Ovary (tissue), 9 donors: ENCODE data around the gene DRC1. TPM values are rescaled to one million over a fixed set of nuclear protein-coding genes. Genes with fewer than 3 reads are reported as not detected.

Experiments
- DNase-seq, 5 donors: peaks; one replicate each; pipeline ENCODE4 v3.0.0-alpha.2; 2019 to 2020
- H3K27ac ChIP-seq, 2 donors: fragments of 200-600 bp; one replicate each; pipeline versions ENCODE4 v1.5.1 to v1.8.0; 2019 to 2022
- H3K27me3 ChIP-seq: fragments of 200-600 bp; one replicate; pipeline ENCODE4 v1.8.0; 2022
- H3K36me3 ChIP-seq: fragments of 200-600 bp; sonication (generic); one replicate; pipeline ENCODE4 v1.5.1; 2019
- H3K4me1 ChIP-seq: one replicate; pipeline ENCODE4 v1.8.1; 2013; ENCODE audit warnings: mild to moderate bottlenecking, moderate library complexity; ENCODE audit not compliant: insufficient read depth
- H3K4me3 ChIP-seq: fragments of 200-600 bp; sonication (generic); one replicate; pipeline ENCODE4 v1.5.1; 2017
- H3K9me3 ChIP-seq, 2 donors: fragments of 200-600 bp in 1 of 2; sonication (generic) in 1 of 2; one replicate each; pipeline versions ENCODE4 v1.5.1 to v1.8.1; 2013 to 2019; ENCODE audit warnings: mild to moderate bottlenecking in 1 of 2, moderate library complexity in 1 of 2
- CTCF ChIP-seq, 3 donors: fragments of 450-650 bp in 2 of 3; fragments of 200-600 bp in 1 of 3; IDR thresholded peaks; one replicate each; pipeline versions ENCODE4 v1.5.1 to v1.8.0; 2016 to 2022; ENCODE audit warnings: antibody characterized with exemption in 3 of 3, mild to moderate bottlenecking in 1 of 3
- EP300 ChIP-seq: sonication (generic); formaldehyde crosslinking; IDR thresholded peaks from one replicate; pipeline ENCODE4 v1.6.1; 2017; ENCODE audit warnings: antibody characterized with exemption
- POLR2A ChIP-seq: fragments of 450-650 bp; IDR thresholded peaks from one replicate; pipeline ENCODE4 v1.6.1; 2017; ENCODE audit warnings: antibody characterized with exemption, mild to moderate bottlenecking, moderate library complexity
- WGBS, 3 donors: extraction: QIAGEN DNeasy Blood & Tissue Kit in 1 of 3; methylation state at CpG; one replicate each; pipeline versions ENCODE4 v1.1.5 to v1.1.7; 2013 to 2017; 5-methylcytosine and 5-hydroxymethylcytosine counted together
- intact Hi-C, 4 donors: fragments of 100-400 bp; cut with DNase I; formaldehyde crosslinking; loops; one replicate each; pipeline versions ENCODE4 v1.11.0 to v1.15.1; 2022 to 2023
- polyA plus RNA-seq, 2 donors: library from polyadenylated mRNA; stranded (reverse); fragments of 200-250 nt in 1 of 2; fragments of 350-450 nt in 1 of 2; fragmentation: Illumina TruSeq in 1 of 2; extraction: RNeasy Lipid Tissue Mini Kit (QIAGEN cat#74804) in 1 of 2; gene quantifications; one replicate each; pipeline ENCODE4 v1.2.3, GENCODE V29; 2013 to 2014
- total RNA-seq, 7 donors: library from RNA; depleted of rRNA in 2 of 7; stranded (reverse); fragments of >200 nt in 2 of 7; fragmentation: NEBNext Ultra II Directional in 3 of 7; extraction: Animal tissue kit (Norgen Biotek cat#: 25700) in 3 of 7; gene quantifications; one replicate each; pipeline versions ENCODE4 v1.1.0 to v1.2.4, GENCODE V29; 2016 to 2023
- donor health status: DM: no; HTN: no; CAD: no; lungs with moderate emphysema.
- donor health status: DM: no; HTN: no; CAD: no.
- donor health status: Bipolar disorder and iron deficiency.
- donor health status: DM: yes; HTN: yes; CAD: no.
- donor health status: DM: no; HTN: no; CAD: no.
- donor health status: DM: yes; HTN: yes; CAD: no.

Gene DRC1
- total and polyA plus RNA-seq, 9 donors = 0.05 to 11.8 (median 1.2) TPM; not detected in 3

DNA sequence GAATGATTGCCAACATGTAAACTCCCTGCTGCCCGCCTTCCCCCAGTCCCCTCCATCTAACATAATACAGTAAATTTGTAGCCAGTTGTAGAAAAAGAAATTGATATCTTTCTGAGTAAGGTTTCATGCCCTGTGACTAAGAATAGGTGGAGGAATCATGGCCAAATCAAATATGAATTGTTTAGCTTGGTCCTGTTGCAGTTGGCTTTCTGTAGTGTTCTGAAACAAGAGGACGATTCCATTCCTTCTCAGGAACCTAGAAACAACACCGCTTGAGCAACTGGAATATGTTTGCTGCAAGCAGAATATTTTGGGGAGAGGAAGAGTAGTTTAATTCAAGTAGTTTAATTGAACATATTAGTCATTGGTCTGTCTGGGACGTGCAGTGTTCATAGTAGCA, 7.0 kb upstream of the DRC1 start:
- no peaks in the 10 kb centered on the region for H3K4me1 ChIP-seq

GRCh38 chr2:26395394-26395793, 6.3 kb upstream of the DRC1 start:
- Histone ChIP-seq H3K36me3 (no peaks in the 10 kb centered on the region), H3K27ac (no peak overlapping the region), H3K9me3 (no peaks in the 10 kb centered on the region), H3K4me3 (no peak overlapping the region), H3K4me1 (no peaks in the 10 kb centered on the region), H3K27me3 (no peaks in the 10 kb centered on the region)
- intact Hi-C loops = no loop called here
- 60 to 68% (median 65%) methylated on average over 4 of the region's 4 CpGs for WGBS, 3 donors
- TF ChIP-seq EP300 (no peak), POLR2A (no peak), CTCF (IDR thresholded peaks at IDR 0.05) (no peak)
- DNase-seq = no peak

More for the DNA sequence above, 7.0 kb upstream of the DRC1 start:
- TF ChIP-seq EP300 = no peak
- TF ChIP-seq POLR2A = no peak
- no peak for TF ChIP-seq CTCF (IDR thresholded peaks at IDR 0.05)
- H3K36me3 ChIP-seq = no peaks in the 10 kb centered on the region
- no peaks in the 10 kb centered on the region for H3K9me3 ChIP-seq
- no peak overlapping the region for H3K4me3 ChIP-seq
- intact Hi-C loops = no loop called here
- H3K27ac ChIP-seq = no peak overlapping the region
- no peaks in the 10 kb centered on the region for H3K27me3 ChIP-seq
- DNase-seq = no peak
- WGBS, 3 donors = 80 to 84% (median 82%) methylated on average over 4 of the region's 4 CpGs

DNA sequence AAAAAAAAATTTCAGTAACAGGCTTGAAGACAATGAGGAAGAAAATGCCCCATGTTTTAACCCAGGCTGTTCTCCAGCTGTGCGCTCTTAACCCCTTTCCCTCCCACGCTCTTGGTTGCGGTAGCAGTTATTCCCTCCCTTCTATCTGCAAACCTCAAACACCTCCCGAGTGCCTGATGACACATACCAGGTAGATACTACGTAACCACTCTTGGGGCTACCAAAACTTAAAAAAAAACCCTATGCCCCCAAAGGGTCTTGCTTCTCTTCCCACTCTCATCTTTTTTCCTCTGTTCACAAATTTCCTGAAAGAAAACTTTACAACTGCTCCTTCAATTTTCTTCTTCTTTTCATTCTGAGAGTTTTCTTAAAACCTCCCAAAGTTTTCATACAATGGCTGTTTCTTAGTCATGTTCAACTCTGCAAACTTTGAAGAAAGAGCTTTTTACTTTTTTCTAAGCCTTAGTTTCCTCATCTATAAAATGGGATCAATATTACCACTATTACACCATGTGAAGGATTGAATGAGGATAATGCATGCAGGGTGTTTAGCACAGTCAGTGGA, 4.9 kb upstream of the DRC1 start:
- H3K4me3 ChIP-seq = no peak overlapping the region
- intact Hi-C loops = no loop called here
- H3K9me3 ChIP-seq = no peaks in the 10 kb centered on the region
- H3K27ac ChIP-seq = no peak overlapping the region
- DNase-seq = no peak
- TF ChIP-seq EP300 (no peak), POLR2A (no peak), CTCF (IDR thresholded peaks at IDR 0.05) (no peak)
- 80 to 85% (median 81%) methylated on average over 5 of the region's 5 CpGs for WGBS, 3 donors
- no peaks in the 10 kb centered on the region for H3K36me3 ChIP-seq
- no peaks in the 10 kb centered on the region for H3K27me3 ChIP-seq
- no peaks in the 10 kb centered on the region for H3K4me1 ChIP-seq

GRCh38 chr2:26399771-26400376, 1.8 kb upstream of the DRC1 start:
- TF ChIP-seq CTCF (IDR thresholded peaks at IDR 0.05) (no peak), EP300 (no peak)
- intact Hi-C loops = no loop called here
- 35 to 48% (median 39%) methylated on average over 4 of the region's 4 CpGs for WGBS, 3 donors

More at GRCh38 chr2:26399771-26400376, 1.8 kb upstream of the DRC1 start:
- no peak overlapping the region for H3K4me3 ChIP-seq
- H3K36me3 ChIP-seq = no peaks in the 10 kb centered on the region
- no peaks in the 10 kb centered on the region for H3K4me1 ChIP-seq
- H3K27me3 ChIP-seq = no peaks in the 10 kb centered on the region
- no peaks in the 10 kb centered on the region for H3K9me3 ChIP-seq
- no peak for DNase-seq
- H3K27ac ChIP-seq = no peak overlapping the region
